Stimulated activated CD4-positive, alpha-beta T cell treated with anti-CD3 and anti-CD28 coated beads, TNF-alpha, amount 100 ng/mL, for 1 hour (primary cell): Measurements from ENCODE around the gene UTY.
"Not testable (repeated sequence)": the region's sequence is repeated elsewhere in the genome, so short reads cannot be mapped to it uniquely, and the experiment has no call there.

Experiments used
- DNase-seq, 3 donors: peaks; one replicate each; pipeline ENCODE4 v3.0.0-alpha.2; 2020; ENCODE audit warnings: low read depth in 3 of 3, low spot score in 1 of 3

The UTY gene

DNA sequence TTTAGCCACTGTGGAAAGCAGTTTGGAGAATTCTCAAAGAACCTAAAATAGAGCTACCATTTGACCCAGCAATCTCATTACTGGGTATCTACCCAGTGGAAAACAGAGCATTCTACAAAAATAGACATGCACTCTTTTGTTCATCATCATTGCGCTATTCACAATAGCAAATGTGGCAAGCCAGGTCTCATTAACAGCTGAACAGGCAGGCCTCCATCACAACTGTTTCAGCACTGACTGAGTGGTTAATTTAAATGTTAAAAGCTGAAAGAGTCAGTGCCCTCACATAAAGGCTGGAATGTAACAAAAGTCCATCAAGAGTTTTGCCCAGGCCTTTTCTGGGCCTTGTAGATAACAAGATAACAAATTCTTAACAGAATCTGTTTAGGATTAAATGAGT is 166.9 kb downstream of the UTY start:
- no peak for DNase-seq

GRCh38 chrY:13307959-13308358 is 171.9 kb downstream of the UTY start:
- no peak for DNase-seq

DNA sequence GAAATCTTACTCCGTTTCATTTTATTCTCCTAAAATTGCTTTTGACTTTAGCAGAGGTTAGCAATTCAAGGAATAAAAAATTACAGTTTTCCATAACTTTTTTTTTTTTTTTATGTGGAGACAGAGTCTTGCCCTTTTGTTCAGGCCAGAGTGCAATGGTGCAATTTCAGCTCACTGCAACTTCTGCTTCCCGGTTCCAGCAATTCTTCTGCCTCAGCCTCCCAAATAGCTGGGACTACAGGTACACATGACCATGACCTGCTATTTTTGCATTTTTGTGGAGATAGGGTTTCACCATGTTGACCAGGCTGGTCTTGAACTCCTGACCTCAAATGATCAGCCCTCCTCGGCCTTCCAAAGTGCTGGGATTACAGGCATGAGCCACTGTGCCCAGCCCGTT is 179.0 kb downstream of the UTY start:
- DNase-seq = no peak

GRCh38 chrY:13299411-13299810 is 180.4 kb downstream of the UTY start:
- no peak for DNase-seq

GRCh38 chrY:13296176-13296890 is 183.5 kb downstream of the UTY start:
- DNase-seq = no peak

- DNase-seq = no peak
These were observed 184.8 kb downstream of the UTY start for GRCh38 chrY:13295026-13295425.

DNA sequence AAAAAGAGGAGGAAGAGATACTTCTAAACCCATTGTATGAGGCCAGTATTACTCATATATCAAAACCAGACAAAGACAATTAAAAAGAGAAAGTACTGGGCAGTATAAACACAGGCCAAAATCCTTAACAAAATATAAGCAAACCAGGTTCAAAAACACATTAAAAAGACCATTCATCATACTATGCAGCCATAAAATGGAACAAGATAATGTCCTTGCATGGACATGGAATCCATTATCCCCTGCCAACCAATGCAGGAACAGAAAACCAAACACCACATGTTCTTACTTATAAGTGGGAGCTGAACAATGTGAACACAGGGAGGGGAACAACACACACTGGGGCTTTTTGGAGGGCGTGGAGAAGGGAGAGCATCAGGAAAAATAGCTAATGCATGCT is 188.6 kb downstream of the UTY start:
- DNase-seq = no peak

GRCh38 chrY:13282151-13283054 is 197.4 kb downstream of the UTY start:
- DNase-seq = not testable (repeated sequence)

DNA sequence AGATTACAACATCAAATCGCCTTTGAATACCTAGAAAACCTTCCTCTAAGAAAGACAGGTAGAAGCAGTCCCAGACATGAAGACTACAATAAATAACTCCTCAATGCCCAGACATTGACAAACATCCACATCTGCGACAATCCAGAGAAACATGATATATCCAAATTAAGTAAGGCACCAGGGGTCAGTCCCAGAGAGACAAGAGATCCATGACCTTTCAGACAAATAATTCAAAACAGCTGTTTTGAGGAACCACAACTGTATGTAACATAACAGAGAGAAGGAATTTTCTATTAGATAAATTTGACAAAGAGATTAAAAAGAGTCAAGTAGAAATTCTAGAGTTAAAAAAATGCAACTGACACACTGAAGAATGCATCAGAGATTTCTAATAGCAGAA is 200.3 kb downstream of the UTY start:
- DNase-seq = no peak

- no peak for DNase-seq
These were observed 208.1 kb downstream of the UTY start for GRCh38 chrY:13271706-13272105.

- DNase-seq = not testable (repeated sequence)
These were observed 225.8 kb downstream of the UTY start for GRCh38 chrY:13253941-13254440.

DNA sequence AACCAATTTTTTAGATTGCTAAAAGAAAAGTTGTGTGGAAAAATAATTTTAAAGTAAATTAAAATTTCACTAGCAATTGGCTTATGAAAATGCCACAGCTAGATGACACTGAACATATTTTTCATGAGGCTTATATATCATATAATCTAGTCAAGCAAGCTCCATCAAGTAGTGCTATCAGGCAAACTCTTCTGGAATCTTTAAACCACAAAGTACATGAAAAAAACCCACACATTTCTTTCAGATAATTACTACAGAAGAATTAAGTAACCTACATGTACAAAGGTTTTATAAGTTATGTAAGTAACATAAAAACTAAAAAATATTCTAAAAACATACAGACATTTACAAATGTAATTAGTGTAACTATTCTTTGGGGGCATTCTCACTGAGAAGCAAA is 229.4 kb downstream of the UTY start:
- no peak for DNase-seq

GRCh38 chrY:13243716-13244115 is 236.1 kb downstream of the UTY start:
- no peak for DNase-seq

DNA sequence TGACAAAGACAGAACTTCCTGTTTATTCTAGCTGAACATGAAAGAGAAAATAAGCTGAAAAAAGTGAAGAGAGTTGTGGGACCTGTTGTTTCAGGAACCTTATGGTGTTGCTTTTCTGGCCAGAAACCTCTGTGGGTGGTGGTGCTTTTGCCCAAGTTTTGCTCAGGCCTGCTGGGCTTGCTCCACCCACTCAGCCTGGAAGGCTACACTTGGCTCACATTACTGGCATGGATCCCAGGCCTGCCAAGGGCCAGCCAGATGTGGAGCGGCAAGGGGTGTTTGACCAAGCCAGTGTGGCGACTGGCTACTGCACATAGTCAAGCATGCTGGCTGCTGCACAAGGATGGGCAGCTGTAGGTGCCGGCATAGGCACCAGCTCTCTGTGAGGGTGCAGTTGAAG is 245.9 kb downstream of the UTY start:
- DNase-seq = no peak

GRCh38 chrY:13233118-13233517 is 246.7 kb downstream of the UTY start:
- DNase-seq = no peak

GRCh38 chrY:13227354-13227953 is 252.4 kb downstream of the UTY start:
- DNase-seq = no peak

- no peak for DNase-seq
These were observed 268.7 kb downstream of the UTY start for GRCh38 chrY:13210961-13211646.

DNA sequence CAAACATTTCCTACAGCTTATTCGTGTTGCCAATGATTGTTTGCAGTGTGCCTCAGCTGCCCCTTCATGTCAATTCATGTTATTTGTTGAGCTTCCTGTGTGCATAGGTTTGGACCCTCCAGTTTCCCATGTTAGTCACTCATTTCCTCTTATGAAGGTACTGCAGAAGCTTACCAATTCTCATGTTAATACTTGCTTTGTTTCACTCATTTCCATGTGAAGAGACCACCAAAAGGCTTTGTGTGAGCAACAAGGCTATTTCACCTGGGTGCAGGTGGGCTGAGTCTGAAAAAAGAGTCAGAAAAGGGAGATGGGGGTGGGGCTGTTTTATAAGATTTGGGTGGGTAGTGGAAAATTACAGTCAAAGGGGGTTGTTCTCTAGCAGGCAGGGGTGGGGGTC is 274.6 kb downstream of the UTY start:
- DNase-seq = no peak
